HepG2 (cell line): ENCODE data around the gene METTL27. TPM values are rescaled to one million over a fixed set of nuclear protein-coding genes. Genes with fewer than 3 reads are reported as not detected.
A peak's percentile ranks its signal among the peaks of the same experiment; 100 is the strongest.
"Not testable (repeated sequence)": the region's sequence is repeated elsewhere in the genome, so short reads cannot be mapped to it uniquely, and the experiment has no call there.

Source experiments
- ATAC-seq: fragments of 200-7000 bp; cut with Tn5 transposase; 3 replicates; pipeline ENCODE4 v1.9.1; 2020; ENCODE audit warnings: mild to moderate bottlenecking, moderate library complexity
- BruUV-seq: library from RNA; stranded (reverse); fragments of 400-500 nt; replicated peaks from 2 replicates; lab custom pipeline; 2021; lab: Mats Ljungman, UMichigan
- CTCF ChIA-PET: fragments of 300-600 bp; formaldehyde crosslinking; extraction: SDS; loops from one replicate; lab custom pipeline; 2021; ENCODE audit warnings: low total read pairs, inconsistent platforms, low intra/inter-chr PET ratio; lab: Yijun Ruan, JAX
- POLR2A ChIA-PET: fragments of 350-600 bp; sonication (Branson Sonifier 250); formaldehyde crosslinking; loops from one replicate; lab custom pipeline; 2020; ENCODE audit warnings: antibody characterized with exemption, inconsistent platforms; lab: Yijun Ruan, JAX
- DNase-seq: peaks from one replicate; pipeline ENCODE4 v3.0.0-alpha.2; 2015; ENCODE audit warnings: low spot score
- FAIRE-seq: peaks from 3 replicates; lab custom pipeline; 2011; peaks lifted over from hg19 to GRCh38; lab: Jason Lieb, UNC
- H2AFZ ChIP-seq: one replicate; pipeline ENCODE4 v1.6.1; 2011; ENCODE audit warnings: low read length, inconsistent platforms
- H3K27ac ChIP-seq: fragments of 300-600 bp; 3 replicates; pipeline ENCODE4 v1.8.0; 2011; ENCODE audit warnings: mixed run types, mild to moderate bottlenecking, mixed read lengths, low read length, inconsistent platforms; ENCODE audit not compliant: insufficient read depth; ENCODE audit errors: extremely low read length
- H3K27me3 ChIP-seq, 2 experiments: fragments of 200-600 bp in 1 of 2; 2 replicates in 1 of 2; 3 replicates in 1 of 2; pipeline versions ENCODE4 v1.6.0 to v1.8.0; 2011; ENCODE audit warnings: low read length in 2 of 2, mild to moderate bottlenecking in 2 of 2, moderate library complexity in 2 of 2, inconsistent platforms in 1 of 2; ENCODE audit not compliant: insufficient read depth in 2 of 2, control insufficient read depth in 1 of 2
- H3K36me3 ChIP-seq, 2 experiments: fragments of 200-600 bp in 1 of 2; replicated peaks in 1 of 2; 2 replicates in 1 of 2; 3 replicates in 1 of 2; pipeline versions ENCODE4 v1.5.1 to v1.8.0; 2011; ENCODE audit warnings: low read length in 2 of 2, inconsistent platforms in 1 of 2; ENCODE audit not compliant: insufficient read depth in 2 of 2, control insufficient read depth in 1 of 2
- H3K4me1 ChIP-seq: 2 replicates; pipeline ENCODE4 v1.5.1; 2012; ENCODE audit warnings: low read length, inconsistent platforms; ENCODE audit not compliant: insufficient read depth
- H3K4me2 ChIP-seq: 2 replicates; pipeline ENCODE4 v1.6.0; 2011; ENCODE audit warnings: low read depth, low read length, inconsistent platforms
- H3K4me3 ChIP-seq, 3 experiments: fragments of 200-600 bp in 1 of 3; sonication (generic), shearing (Covaris generic) in 1 of 3; replicated peaks in 1 of 3; 2 replicates each; pipeline ENCODE4 v1.5.1; 2011 to 2016; ENCODE audit warnings: low read length in 3 of 3, inconsistent platforms in 2 of 3, low read depth in 2 of 3, mild to moderate bottlenecking in 2 of 3, control low read depth in 1 of 3, mixed read lengths in 1 of 3; ENCODE audit not compliant: insufficient read depth in 1 of 3
- H3K79me2 ChIP-seq: one replicate; pipeline ENCODE4 v1.6.1; 2011; ENCODE audit warnings: low read length, inconsistent platforms; ENCODE audit not compliant: insufficient read depth
- H3K9ac ChIP-seq: 2 replicates; pipeline ENCODE4 v1.6.0; 2011; ENCODE audit warnings: mild to moderate bottlenecking, low read depth, low read length, inconsistent platforms; ENCODE audit not compliant: insufficient read depth
- H3K9me3 ChIP-seq: 2 replicates; pipeline ENCODE4 v1.5.1; 2012; ENCODE audit warnings: mild to moderate bottlenecking, low read length
- H4K20me1 ChIP-seq: 2 replicates; pipeline ENCODE4 v1.6.0; 2011; ENCODE audit warnings: inconsistent platforms, mild to moderate bottlenecking, low read length, moderate library complexity; ENCODE audit not compliant: insufficient read depth
- ERF ChIP-seq: IDR thresholded peaks from 2 replicates; pipeline ENCODE4 v1.6.1; 2018; ENCODE audit warnings: missing biosample characterization, missing genetic modification reagents
- KMT2A ChIP-seq: sonication (generic); formaldehyde crosslinking; IDR thresholded peaks from 2 replicates; pipeline ENCODE4 v1.4.0; 2020; ENCODE audit warnings: missing genetic modification reagents
- MXD4 ChIP-seq: IDR thresholded peaks from 2 replicates; pipeline ENCODE4 v1.6.1; 2016; ENCODE audit warnings: mild to moderate bottlenecking, missing biosample characterization, missing genetic modification reagents
- ONECUT2 ChIP-seq: sonication (generic); formaldehyde crosslinking; IDR thresholded peaks from 2 replicates; pipeline ENCODE4 v1.4.0; 2020; ENCODE audit warnings: missing genetic modification reagents
- RARG ChIP-seq: sonication (generic); formaldehyde crosslinking; IDR thresholded peaks from 2 replicates; pipeline ENCODE4 v1.4.0; 2020; ENCODE audit warnings: low read depth, mild to moderate bottlenecking, missing genetic modification reagents
- SP5 ChIP-seq: IDR thresholded peaks from 2 replicates; pipeline ENCODE4 v1.6.1; 2016; ENCODE audit warnings: low read depth, borderline replicate concordance
- STAG1 ChIP-seq: sonication (generic); formaldehyde crosslinking; IDR thresholded peaks from 2 replicates; pipeline ENCODE4 v1.4.0; 2020; ENCODE audit warnings: missing genetic modification reagents
- TFE3 ChIP-seq: IDR thresholded peaks from 2 replicates; pipeline ENCODE4 v1.6.1; 2016
- ZC3H4 ChIP-seq: sonication (generic); formaldehyde crosslinking; IDR thresholded peaks from 2 replicates; pipeline ENCODE4 v1.4.0; 2020; ENCODE audit warnings: missing genetic modification reagents, borderline replicate concordance
- ZFAT ChIP-seq: sonication (generic); formaldehyde crosslinking; conservative IDR thresholded peaks from 2 replicates; pipeline ENCODE4 v1.8.1; 2023; ENCODE audit warnings: missing genetic modification reagents, inconsistent platforms
- ZNF124 ChIP-seq: sonication (generic); formaldehyde crosslinking; IDR thresholded peaks from 2 replicates; pipeline ENCODE4 v1.4.0; 2020; ENCODE audit warnings: missing genetic modification reagents
- ZNF607 ChIP-seq: sonication (generic); formaldehyde crosslinking; IDR thresholded peaks from 2 replicates; pipeline ENCODE4 v1.5.1; 2020; ENCODE audit warnings: missing genetic modification reagents, mild to moderate bottlenecking, borderline replicate concordance
- ZNF841 ChIP-seq: sonication (generic); formaldehyde crosslinking; IDR thresholded peaks from 2 replicates; pipeline ENCODE4 v1.8.1; 2023; ENCODE audit warnings: missing genetic modification reagents, borderline replicate concordance
- WGBS: methylation state at CpG from one replicate; pipeline ENCODE4 v1.1.6; 2017; ENCODE audit warnings: low lambda C conversion rate; 5-methylcytosine and 5-hydroxymethylcytosine counted together
- in situ Hi-C: cut with HindIII; loops from 2 replicates; pipeline ENCODE4 v1.10.0; 2017; ENCODE audit warnings: low pct_unique_long_range_greater_than_20kb; ENCODE audit not compliant: extremely low pct_ligation_motif_present
- intact Hi-C: fragments of 100-400 bp; cut with micrococcal nuclease; formaldehyde crosslinking; loops from one replicate; pipeline ENCODE4 v1.10.0; 2022; ENCODE audit not compliant: unreplicated experiment
- polyA plus RNA-seq, 8 experiments: library from polyadenylated mRNA; depleted of rRNA in 3 of 8; stranded (reverse) in 7 of 8; unstranded in 1 of 8; fragments of >200 nt; fragmentation: Illumina TruSeq in 4 of 8; extraction: Trizol in 4 of 8; gene quantifications; 2 replicates each; pipeline versions ENCODE4 v1.2.1 to v1.2.3, GENCODE V29; 2011 to 2016; ENCODE audit warnings: low read depth in 4 of 8, missing spikeins in 1 of 8, mixed read lengths in 1 of 8; ENCODE audit not compliant: insufficient read depth in 1 of 8
- total RNA-seq, 5 experiments: library from RNA; depleted of rRNA; stranded (reverse); fragments of >200 nt; fragmentation: Illumina TruSeq; extraction: Trizol; gene quantifications; 2 replicates each; pipeline ENCODE4 v1.2.3, GENCODE V29; 2016; ENCODE audit warnings: low read depth in 1 of 5
- TF ChIP-seq, protein P1 (sequence below): sonication (generic); formaldehyde crosslinking; conservative IDR thresholded peaks from 2 replicates; pipeline ENCODE4 v1.4.0; 2020; ENCODE audit warnings: missing genetic modification reagents
- TF ChIP-seq, protein P2 (sequence below): fragments of 450-650 bp; IDR thresholded peaks from 2 replicates; pipeline ENCODE4 v1.6.1; 2017

Gene METTL27
- total and polyA plus RNA-seq, 2 of the 13 experiments (the other 11 are each of a cell fraction or from before 2014, with no cell fraction given), result 2.0 to 3.0 TPM

GRCh38 chr7:73838642-73839041, 3.7 kb downstream of the METTL27 start:
- Histone ChIP-seq H4K20me1 (no peaks in the 10 kb centered on the region), H3K4me1 (peaks cover 55% of the 10 kb centered on the region), H3K9ac (no peak overlapping the region), H3K36me3 (no peaks in the 10 kb centered on the region), H3K4me3 (no peak overlapping the region), H3K4me2 (peak overlapping the region; percentile 19; the same call in 1 of the 2 replicates), H3K27me3 (no peaks in the 10 kb centered on the region), H2AFZ (no peak overlapping the region), H3K9me3 (no peaks in the 10 kb centered on the region), H3K79me2 (no peaks in the 10 kb centered on the region), H3K27ac (no peak overlapping the region)
- 12% methylated on average over 3 of the region's 6 CpGs for WGBS
- ATAC-seq (no peak), DNase-seq (no peak), FAIRE-seq (no peak)
- TF ChIP-seq ERF (no peak), ZNF841 (CRISPR knock-in tag) (no peak), RARG (CRISPR knock-in tag) (no peak), ZFAT (no peak), MXD4 (CRISPR knock-in tag) (no peak), SP5 (CRISPR knock-in tag) (no peak), TFE3 (no peak), STAG1 (CRISPR knock-in tag) (no peak), ZNF607 (no peak), ZC3H4 (no peak), ZNF124 (CRISPR knock-in tag) (no peak), KMT2A (no peak), ONECUT2 (CRISPR knock-in tag) (no peak)
- TF ChIP-seq, protein P1, sequence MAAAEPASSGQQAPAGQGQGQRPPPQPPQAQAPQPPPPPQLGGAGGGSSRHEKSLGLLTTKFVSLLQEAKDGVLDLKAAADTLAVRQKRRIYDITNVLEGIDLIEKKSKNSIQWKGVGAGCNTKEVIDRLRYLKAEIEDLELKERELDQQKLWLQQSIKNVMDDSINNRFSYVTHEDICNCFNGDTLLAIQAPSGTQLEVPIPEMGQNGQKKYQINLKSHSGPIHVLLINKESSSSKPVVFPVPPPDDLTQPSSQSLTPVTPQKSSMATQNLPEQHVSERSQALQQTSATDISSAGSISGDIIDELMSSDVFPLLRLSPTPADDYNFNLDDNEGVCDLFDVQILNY (CRISPR knock-in tag), result no peak
- TF ChIP-seq, protein P2, sequence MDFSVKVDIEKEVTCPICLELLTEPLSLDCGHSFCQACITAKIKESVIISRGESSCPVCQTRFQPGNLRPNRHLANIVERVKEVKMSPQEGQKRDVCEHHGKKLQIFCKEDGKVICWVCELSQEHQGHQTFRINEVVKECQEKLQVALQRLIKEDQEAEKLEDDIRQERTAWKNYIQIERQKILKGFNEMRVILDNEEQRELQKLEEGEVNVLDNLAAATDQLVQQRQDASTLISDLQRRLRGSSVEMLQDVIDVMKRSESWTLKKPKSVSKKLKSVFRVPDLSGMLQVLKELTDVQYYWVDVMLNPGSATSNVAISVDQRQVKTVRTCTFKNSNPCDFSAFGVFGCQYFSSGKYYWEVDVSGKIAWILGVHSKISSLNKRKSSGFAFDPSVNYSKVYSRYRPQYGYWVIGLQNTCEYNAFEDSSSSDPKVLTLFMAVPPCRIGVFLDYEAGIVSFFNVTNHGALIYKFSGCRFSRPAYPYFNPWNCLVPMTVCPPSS, result no peak
- CTCF ChIA-PET, result no interaction called here
- intact Hi-C loops, result no loop called here
- no TSS peak for BruUV-seq
- POLR2A ChIA-PET, result no interaction called here
- in situ Hi-C loops, result no loop called here

- H3K4me1 ChIP-seq, result peaks cover 64% of the 10 kb centered on the region
- H3K4me2 ChIP-seq, H3K4me3 ChIP-seq, FAIRE-seq, BruUV-seq, ATAC-seq, in situ Hi-C loops, H3K27ac ChIP-seq, H3K36me3 ChIP-seq, intact Hi-C loops, H3K9me3 ChIP-seq, H2AFZ ChIP-seq, H3K27me3 ChIP-seq, POLR2A ChIA-PET, H3K79me2 ChIP-seq, H3K9ac ChIP-seq, H4K20me1 ChIP-seq, DNase-seq, CTCF ChIA-PET: not testable (repeated sequence)
Observed at GRCh38 chr7:73837167-73837566, 5.1 kb downstream of the METTL27 start.
